Hepatocyte (in vitro differentiated cells): ENCODE data around the gene C1orf87. TPM values are rescaled to one million over a fixed set of nuclear protein-coding genes. Genes with fewer than 3 reads are reported as not detected.
"Not testable (repeated sequence)": the region's sequence is repeated elsewhere in the genome, so short reads cannot be mapped to it uniquely, and the experiment has no call there.

Experiments
- DNase-seq: peaks from one replicate; pipeline ENCODE4 v3.0.0-alpha.2; 2016; ENCODE audit warnings: low spot score
- H2AFZ ChIP-seq: fragments of 200-600 bp; sonication (generic); 2 replicates; pipeline ENCODE4 v1.6.0; 2016; ENCODE audit warnings: antibody characterized with exemption, mild to moderate bottlenecking
- H3K27ac ChIP-seq: fragments of 200-600 bp; sonication (generic); 2 replicates; pipeline ENCODE4 v1.5.1; 2016; ENCODE audit warnings: mild to moderate bottlenecking
- H3K27me3 ChIP-seq: fragments of 200-600 bp; sonication (generic); 2 replicates; pipeline ENCODE4 v1.6.1; 2016
- H3K36me3 ChIP-seq: fragments of 200-600 bp; sonication (generic); replicated peaks from 2 replicates; pipeline ENCODE4 v1.5.1; 2016; ENCODE audit warnings: low read depth; ENCODE audit not compliant: insufficient read depth
- H3K4me1 ChIP-seq: fragments of 200-600 bp; sonication (generic); 2 replicates; pipeline ENCODE4 v1.5.1; 2016; ENCODE audit warnings: mild to moderate bottlenecking, moderate library complexity; ENCODE audit not compliant: insufficient read depth
- H3K4me2 ChIP-seq: fragments of 200-600 bp; sonication (generic); 2 replicates; pipeline ENCODE4 v1.6.0; 2016
- H3K4me3 ChIP-seq: fragments of 200-600 bp; sonication (generic); 2 replicates; pipeline ENCODE4 v1.5.1; 2016; ENCODE audit warnings: mild to moderate bottlenecking
- H3K79me2 ChIP-seq: fragments of 200-600 bp; sonication (generic); 2 replicates; pipeline ENCODE4 v1.6.0; 2017; ENCODE audit warnings: mild to moderate bottlenecking
- H3K9me2 ChIP-seq: fragments of 200-600 bp; sonication (generic); replicated peaks from 2 replicates; pipeline ENCODE4 v1.6.0; 2017; ENCODE audit warnings: mild to moderate bottlenecking; ENCODE audit not compliant: insufficient read depth
- H3K9me3 ChIP-seq: fragments of 200-600 bp; sonication (generic); 2 replicates; pipeline ENCODE4 v1.5.1; 2016; ENCODE audit warnings: low read depth, mild to moderate bottlenecking
- H4K20me1 ChIP-seq: fragments of 200-600 bp; sonication (generic); 2 replicates; pipeline ENCODE4 v1.6.0; 2016; ENCODE audit warnings: mild to moderate bottlenecking; ENCODE audit not compliant: insufficient read depth, poor library complexity, severe bottlenecking
- EZH2 ChIP-seq: fragments of 200-600 bp; sonication (generic); IDR thresholded peaks from 2 replicates; pipeline ENCODE4 v1.6.1; 2016; ENCODE audit warnings: antibody characterized with exemption, mild to moderate bottlenecking, borderline replicate concordance
- EZH2phosphoT487 ChIP-seq: fragments of 200-600 bp; sonication (generic); IDR thresholded peaks from one replicate; pipeline ENCODE4 v1.6.1; 2018; ENCODE audit warnings: antibody characterized with exemption, mild to moderate bottlenecking, low read depth, moderate library complexity; ENCODE audit not compliant: unreplicated experiment, severe bottlenecking
- WGBS: methylation state at CpG from one replicate; pipeline ENCODE4 v1.1.6; 2016; ENCODE audit warnings: low lambda C conversion rate; ENCODE audit errors: missing lambda C conversion rate; 5-methylcytosine and 5-hydroxymethylcytosine counted together
- polyA plus RNA-seq: library from polyadenylated mRNA; unstranded; fragments of >200 nt; fragmentation: Nextera tagmentation; extraction: Ambion mirVana; gene quantifications from 2 replicates; pipeline ENCODE4 v1.2.1, GENCODE V29; 2016
- total RNA-seq: library from RNA; depleted of rRNA; stranded (reverse); fragments of >200 nt; gene quantifications from 2 replicates; pipeline ENCODE4 v1.2.3, GENCODE V29; 2014
- TF ChIP-seq, protein P1 (sequence below): fragments of 200-600 bp; sonication (generic); IDR thresholded peaks from 2 replicates; pipeline ENCODE4 v1.5.1; 2016; ENCODE audit warnings: antibody characterized with exemption, mild to moderate bottlenecking; ENCODE audit not compliant: poor library complexity

Gene C1orf87
- total and polyA plus RNA-seq, 2 experiments from 2014 or later = not detected

DNA sequence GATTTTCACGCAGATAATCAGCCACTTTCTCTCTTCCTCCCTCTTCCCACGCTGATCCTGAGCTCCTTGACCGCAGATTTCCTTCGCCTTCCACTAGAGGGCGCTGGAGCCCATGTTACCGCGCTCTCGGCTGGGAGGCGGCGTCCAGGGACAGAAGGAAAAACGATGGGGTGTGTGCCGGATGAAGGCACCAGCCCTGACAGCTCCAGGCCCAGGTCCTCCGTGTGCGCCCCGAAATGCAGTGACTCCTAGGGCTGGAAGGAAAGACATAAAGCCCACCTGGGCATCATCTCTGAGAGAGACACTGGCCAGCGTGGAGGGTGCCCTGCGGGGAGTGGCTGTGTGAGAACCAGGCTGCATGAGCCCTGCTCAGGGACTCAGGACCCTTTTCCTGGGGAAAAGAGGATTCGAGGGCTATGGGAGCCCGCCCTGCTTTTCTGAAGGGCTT, 102.1 kb downstream of the C1orf87 start:
- Histone ChIP-seq H3K9me3 (no peaks in the 10 kb centered on the region), H3K36me3 (no peaks in the 10 kb centered on the region), H3K4me3 (no peak overlapping the region), H3K4me1 (peaks cover 16% of the 10 kb centered on the region), H3K4me2 (peak overlapping the region; percentile 61), H3K9me2 (no peaks in the 10 kb centered on the region), H2AFZ (no peak overlapping the region), H3K27ac (no peak overlapping the region), H4K20me1 (no peaks in the 10 kb centered on the region), H3K79me2 (no peaks in the 10 kb centered on the region), H3K27me3 (peaks cover 18% of the 10 kb centered on the region)
- peak; percentile 84 for DNase-seq
- 13% methylated on average over 19 of the region's 19 CpGs for WGBS
- no peak for TF ChIP-seq EZH2
- TF ChIP-seq, protein P1, sequence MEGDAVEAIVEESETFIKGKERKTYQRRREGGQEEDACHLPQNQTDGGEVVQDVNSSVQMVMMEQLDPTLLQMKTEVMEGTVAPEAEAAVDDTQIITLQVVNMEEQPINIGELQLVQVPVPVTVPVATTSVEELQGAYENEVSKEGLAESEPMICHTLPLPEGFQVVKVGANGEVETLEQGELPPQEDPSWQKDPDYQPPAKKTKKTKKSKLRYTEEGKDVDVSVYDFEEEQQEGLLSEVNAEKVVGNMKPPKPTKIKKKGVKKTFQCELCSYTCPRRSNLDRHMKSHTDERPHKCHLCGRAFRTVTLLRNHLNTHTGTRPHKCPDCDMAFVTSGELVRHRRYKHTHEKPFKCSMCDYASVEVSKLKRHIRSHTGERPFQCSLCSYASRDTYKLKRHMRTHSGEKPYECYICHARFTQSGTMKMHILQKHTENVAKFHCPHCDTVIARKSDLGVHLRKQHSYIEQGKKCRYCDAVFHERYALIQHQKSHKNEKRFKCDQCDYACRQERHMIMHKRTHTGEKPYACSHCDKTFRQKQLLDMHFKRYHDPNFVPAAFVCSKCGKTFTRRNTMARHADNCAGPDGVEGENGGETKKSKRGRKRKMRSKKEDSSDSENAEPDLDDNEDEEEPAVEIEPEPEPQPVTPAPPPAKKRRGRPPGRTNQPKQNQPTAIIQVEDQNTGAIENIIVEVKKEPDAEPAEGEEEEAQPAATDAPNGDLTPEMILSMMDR = peak; percentile 95

DNA sequence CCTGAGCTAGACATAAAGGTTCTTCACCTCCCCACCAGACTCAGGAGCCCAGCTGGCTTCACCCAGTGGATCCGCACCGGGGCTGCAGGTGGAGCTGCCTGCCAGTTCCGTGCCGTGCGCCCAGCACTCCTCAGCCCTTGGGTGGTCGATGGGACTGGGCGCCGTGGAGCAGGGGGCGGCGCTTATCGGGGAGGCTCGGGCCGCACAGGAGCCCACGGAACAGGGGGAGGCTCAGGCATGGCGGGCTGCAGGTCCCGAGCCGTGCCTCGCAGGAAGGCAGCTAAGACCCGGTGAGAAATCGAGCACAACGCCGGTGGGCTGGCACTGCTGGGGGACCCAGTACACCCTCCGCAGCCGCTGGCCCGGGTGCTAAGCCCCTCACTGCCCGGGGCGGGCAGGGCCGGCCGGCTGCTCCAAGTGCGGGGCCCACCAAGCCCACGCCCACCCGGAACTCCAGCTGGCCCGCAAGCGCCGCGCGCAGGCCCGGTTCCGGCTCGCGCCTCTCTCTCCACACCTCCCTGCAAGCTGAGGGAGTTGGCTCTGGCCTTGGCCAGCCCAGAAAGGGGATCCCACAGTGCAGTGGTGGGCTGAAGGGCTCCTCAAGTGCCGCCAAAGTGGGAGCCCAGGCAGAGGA, 103.9 kb downstream of the C1orf87 start:
- not testable (repeated sequence) for H2AFZ ChIP-seq, H3K36me3 ChIP-seq, H4K20me1 ChIP-seq, H3K4me2 ChIP-seq, H3K27ac ChIP-seq, H3K9me3 ChIP-seq, H3K9me2 ChIP-seq, H3K27me3 ChIP-seq, H3K79me2 ChIP-seq, H3K4me3 ChIP-seq, DNase-seq
- H3K4me1 ChIP-seq = peaks cover 19% of the 10 kb centered on the region
- 98% methylated on average over 33 of the region's 42 CpGs for WGBS

DNA sequence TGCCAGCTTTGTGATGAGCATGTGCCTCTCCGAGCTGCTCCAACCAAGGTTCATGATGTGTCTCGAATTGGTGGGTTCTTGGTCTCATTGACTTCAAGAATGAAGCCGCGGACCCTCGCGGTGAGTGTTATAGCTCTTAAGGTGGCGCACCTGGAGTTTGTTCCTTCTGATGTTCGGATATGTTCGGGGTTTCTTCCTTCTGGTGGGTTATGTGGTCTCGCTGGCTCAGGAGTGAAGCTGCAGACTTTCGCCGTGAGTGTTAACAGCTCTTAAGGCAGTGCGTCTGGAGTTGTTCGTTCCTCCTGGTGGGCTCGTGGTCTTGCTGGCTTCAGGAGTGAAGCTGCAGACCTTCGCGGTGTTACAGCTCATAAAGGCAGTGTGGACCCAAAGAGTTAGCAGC, 104.8 kb downstream of the C1orf87 start:
- WGBS = 94% methylated on average over 17 of the region's 17 CpGs

GRCh38 chr1:59967780-59968179, 105.8 kb downstream of the C1orf87 start:
- Histone ChIP-seq H3K9me2 (no peaks in the 10 kb centered on the region), H3K4me3 (no peak overlapping the region), H3K27ac (peak overlapping the region; percentile 14), H3K27me3 (no peaks in the 10 kb centered on the region), H3K4me1 (peaks cover 19% of the 10 kb centered on the region), H3K36me3 (no peaks in the 10 kb centered on the region), H4K20me1 (no peaks in the 10 kb centered on the region), H2AFZ (no peak overlapping the region), H3K9me3 (no peaks in the 10 kb centered on the region), H3K4me2 (peak overlapping the region; percentile 23), H3K79me2 (no peaks in the 10 kb centered on the region)
- TF ChIP-seq EZH2phosphoT487 (no peak), EZH2 (no peak)
- TF ChIP-seq, protein P1 = no peak
- 52% methylated on average over 3 of the region's 3 CpGs for WGBS
- no peak for DNase-seq

More for the DNA sequence above, 104.8 kb downstream of the C1orf87 start:
- H3K4me1 ChIP-seq = peaks cover 19% of the 10 kb centered on the region
- H3K27ac ChIP-seq, H3K27me3 ChIP-seq, H3K79me2 ChIP-seq, H3K4me3 ChIP-seq, H3K9me2 ChIP-seq, H3K36me3 ChIP-seq, H2AFZ ChIP-seq, H3K9me3 ChIP-seq, H3K4me2 ChIP-seq, H4K20me1 ChIP-seq, DNase-seq: not testable (repeated sequence)
